Right renal pelvis (tissue), 4 donors: ENCODE results near the gene IL2RA. TPM values are rescaled to one million over a fixed set of nuclear protein-coding genes. Genes with fewer than 3 reads are reported as not detected.
"Not testable (repeated sequence)": the region's sequence is repeated elsewhere in the genome, so short reads cannot be mapped to it uniquely, and the experiment has no call there.

Experiments
- DNase-seq, 4 donors: peaks; one replicate each; pipeline ENCODE4 v3.0.0-alpha.2; 2013; ENCODE audit warnings: low read depth in 4 of 4, low spot score in 3 of 4, missing footprints in 1 of 4
- polyA plus RNA-seq, 4 donors: library from polyadenylated mRNA; unstranded; fragments of 120-200 nt; gene quantifications; one replicate each; pipeline ENCODE4 v1.2.1, GENCODE V29; 2013; ENCODE audit not compliant: insufficient read length in 4 of 4

IL2RA gene
- polyA plus RNA-seq, 4 donors = 0.05 to 0.47 TPM; not detected in 2

- no peak for DNase-seq
These were observed 96.9 kb downstream of the IL2RA start for GRCh38 chr10:5965266-5965665.

- no peak for DNase-seq
These were observed 97.4 kb downstream of the IL2RA start for GRCh38 chr10:5964736-5965135.

GRCh38 chr10:5963591-5963990 is 98.6 kb downstream of the IL2RA start:
- no peak for DNase-seq

GRCh38 chr10:5963071-5963470 is 99.1 kb downstream of the IL2RA start:
- no peak for DNase-seq

GRCh38 chr10:5962358-5962940 is 99.7 kb downstream of the IL2RA start:
- not testable (repeated sequence) for DNase-seq

- no peak for DNase-seq
These were observed 100.6 kb downstream of the IL2RA start for GRCh38 chr10:5961405-5962100.

- not testable (repeated sequence) for DNase-seq
These were observed 101.2 kb downstream of the IL2RA start for GRCh38 chr10:5960973-5961275.

Other genes starting within 250 kb of the IL2RA start
- gene GDI2, start 248.9 kb downstream of the IL2RA start, polyA plus RNA-seq = 100 to 1,000 TPM; 268 to 368 (median 353) TPM
- gene ANKRD16, start 172.5 kb downstream of the IL2RA start, polyA plus RNA-seq = 10 to 100 TPM in 1 of 4 donors, 1 to 10 TPM in 3; 9.2 to 10.7 (median 9.8) TPM
- gene FBH1, start 172.1 kb downstream of the IL2RA start, polyA plus RNA-seq = 10 to 100 TPM; 66.9 to 71.6 (median 67.1) TPM
- 1 to 10 TPM; 1.5 to 2.4 (median 2.0) TPM for gene IL15RA, start 84.8 kb downstream of the IL2RA start, polyA plus RNA-seq
- 100 to 1,000 TPM; 134 to 158 (median 138) TPM for gene RBM17, start 26.7 kb upstream of the IL2RA start, polyA plus RNA-seq
- gene PFKFB3, start 140.6 kb upstream of the IL2RA start, polyA plus RNA-seq = 10 to 100 TPM; 28.9 to 38.8 (median 35.0) TPM